SH-SY5Y (cell line): ENCODE measurements around the gene MEX3D.

Experiments used
- GATA2 ChIP-seq: IDR thresholded peaks from 2 replicates; pipeline ENCODE4 v1.6.1; 2011; ENCODE audit warnings: mild to moderate bottlenecking, low read depth, low read length
- GATA3 ChIP-seq: IDR thresholded peaks from 2 replicates; pipeline ENCODE4 v1.6.1; 2011; ENCODE audit warnings: low read depth, mild to moderate bottlenecking, low read length, moderate library complexity

DNA sequence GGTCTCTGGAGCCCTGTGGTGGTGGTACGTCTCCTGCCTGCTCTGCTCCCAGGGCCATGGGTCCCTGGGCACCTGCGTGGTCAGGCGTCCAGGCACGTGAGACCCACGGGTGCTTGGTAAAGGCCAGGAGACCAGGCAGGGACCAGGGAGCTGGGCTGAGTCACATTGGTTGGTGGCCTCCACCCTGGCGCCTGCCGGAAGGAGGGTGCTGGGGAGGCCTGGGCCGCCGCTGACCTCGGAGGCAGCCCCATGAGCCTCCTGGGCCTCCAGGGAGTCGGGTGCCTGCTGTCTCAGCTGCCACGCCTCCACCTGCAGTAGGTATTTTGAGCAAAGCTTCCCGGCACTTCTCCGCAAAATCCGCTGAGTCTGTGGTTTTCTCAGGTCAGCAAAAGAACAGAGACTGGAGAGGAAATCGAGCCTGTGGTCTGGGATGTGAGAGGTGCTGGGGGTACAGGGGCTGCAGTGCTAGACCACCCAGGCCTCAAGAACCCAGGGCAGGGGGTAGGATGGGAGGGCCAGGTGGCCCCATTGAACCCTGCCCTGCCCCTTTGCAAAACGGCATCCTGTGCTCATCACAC, 47.8 kb downstream of the MEX3D start:
- TF ChIP-seq GATA2 (no peak), GATA3 (no peak)
